Gastroesophageal sphincter (tissue), 3 donors: Measurements from ENCODE around the gene CNTROB.
A peak's percentile ranks its signal among the peaks of the same experiment; 100 is the strongest.

Experiments
- CTCF ChIP-seq, 4 experiments: fragments of 200-600 bp in 2 of 4; fragments of 450-650 bp in 2 of 4; sonication (generic) in 1 of 4; IDR thresholded peaks; one replicate each; pipeline ENCODE4 v1.5.1; 2017 to 2019; ENCODE audit warnings: antibody characterized with exemption in 4 of 4, mild to moderate bottlenecking in 2 of 4, moderate library complexity in 2 of 4
- POLR2A ChIP-seq, 2 donors: fragments of 450-650 bp; IDR thresholded peaks; one replicate each; pipeline ENCODE4 v1.6.1; 2017; ENCODE audit warnings: antibody characterized with exemption in 2 of 2, mild to moderate bottlenecking in 2 of 2, moderate library complexity in 1 of 2

- TF ChIP-seq CTCF (IDR thresholded peaks at IDR 0.05) (peak; percentile 77 to 90 (median 84)), POLR2A (IDR thresholded peaks at IDR 0.05) (no peak)
Observed at GRCh38 chr17:7988750-7989178, 56.8 kb downstream of the CNTROB start.
